K562 (cell line): ENCODE data around the gene CYTH1. TPM values are rescaled to one million over a fixed set of nuclear protein-coding genes. Genes with fewer than 3 reads are reported as not detected.

Source experiments
- CBFA2T2 ChIP-seq: fragments of 450-650 bp; conservative IDR thresholded peaks from 2 replicates; pipeline ENCODE4 v1.6.1; 2017; ENCODE audit warnings: mild to moderate bottlenecking
- CC2D1A ChIP-seq: fragments of 450-650 bp; IDR thresholded peaks from 2 replicates; pipeline ENCODE4 v1.6.1; 2017; ENCODE audit warnings: mild to moderate bottlenecking
- E2F3 ChIP-seq: fragments of 250-450 bp; sonication (Bioruptor Pico); IDR thresholded peaks from 2 replicates; pipeline ENCODE4 v1.4.0; 2020; ENCODE audit warnings: mild to moderate bottlenecking
- FOXK2 ChIP-seq, 2 experiments: fragments of 450-650 bp; IDR thresholded peaks in 1 of 2; conservative IDR thresholded peaks in 1 of 2; 2 replicates each; pipeline ENCODE4 v1.6.1; 2016; ENCODE audit warnings: low read depth in 2 of 2, mild to moderate bottlenecking in 1 of 2
- GTF2B ChIP-seq: IDR thresholded peaks from 2 replicates; pipeline ENCODE4 v1.6.1; 2011; ENCODE audit not compliant: insufficient read length; ENCODE audit errors: extremely low read depth
- MBD2 ChIP-seq: sonication (generic); IDR thresholded peaks from 2 replicates; pipeline ENCODE4 v1.6.1; 2016; ENCODE audit warnings: low read depth, borderline replicate concordance
- MEIS2 ChIP-seq: fragments of 450-650 bp; IDR thresholded peaks from 2 replicates; pipeline ENCODE4 v1.6.1; 2014; ENCODE audit warnings: mild to moderate bottlenecking; ENCODE audit not compliant: partially characterized antibody
- MLLT1 ChIP-seq, 2 experiments: fragments of 450-650 bp; IDR thresholded peaks; 2 replicates each; pipeline ENCODE4 v1.6.1; 2016
- MYNN ChIP-seq, 2 experiments: sonication (generic); formaldehyde crosslinking in 1 of 2; IDR thresholded peaks; 2 replicates each; pipeline versions ENCODE4 v1.5.0 to v1.6.1; 2016 to 2020; ENCODE audit warnings: antibody characterized with exemption in 1 of 2, missing genetic modification reagents in 1 of 2
- NR2F6 ChIP-seq: fragments of 450-650 bp; formaldehyde crosslinking; IDR thresholded peaks from 2 replicates; pipeline ENCODE4 v1.4.0; 2020; ENCODE audit warnings: mild to moderate bottlenecking
- NRF1 ChIP-seq, 2 experiments: fragments of 450-650 bp; IDR thresholded peaks in 1 of 2; conservative IDR thresholded peaks in 1 of 2; 2 replicates each; pipeline ENCODE4 v1.6.1; 2014; ENCODE audit warnings: mild to moderate bottlenecking in 2 of 2
- POLR3A ChIP-seq: IDR thresholded peaks from 2 replicates; pipeline ENCODE4 v1.6.1; 2011; ENCODE audit warnings: borderline replicate concordance, mild to moderate bottlenecking, moderate library complexity; ENCODE audit not compliant: insufficient read length, insufficient read depth; ENCODE audit errors: extremely low read depth
- PTBP1 ChIP-seq: fragments of 200-400 bp; formaldehyde crosslinking; IDR thresholded peaks from 2 replicates; pipeline ENCODE4 v1.6.1; 2017; ENCODE audit warnings: low read depth, low read length
- RBBP5 ChIP-seq: fragments of 200-600 bp; sonication (generic); IDR thresholded peaks from 2 replicates; pipeline ENCODE4 v1.6.1; 2012; ENCODE audit warnings: borderline replicate concordance, mild to moderate bottlenecking, low read length, control low read depth, inconsistent platforms; ENCODE audit not compliant: insufficient read depth, poor library complexity, severe bottlenecking
- RFX7 ChIP-seq: fragments of 250-450 bp; sonication (Bioruptor Pico); IDR thresholded peaks from 2 replicates; pipeline ENCODE4 v1.5.1; 2021; ENCODE audit warnings: mild to moderate bottlenecking
- SOX6 ChIP-seq: fragments of 450-650 bp; IDR thresholded peaks from 2 replicates; pipeline ENCODE4 v1.6.1; 2014; ENCODE audit warnings: mild to moderate bottlenecking
- TEAD4 ChIP-seq, 2 experiments: sonication (generic) in 1 of 2; formaldehyde crosslinking in 1 of 2; IDR thresholded peaks; 2 replicates each; pipeline versions ENCODE4 v1.6.1 to v1.8.0; 2012 to 2022; ENCODE audit warnings: borderline replicate concordance in 1 of 2, inconsistent platforms in 1 of 2, low read length in 1 of 2, mild to moderate bottlenecking in 1 of 2, missing genetic modification reagents in 1 of 2
- U2AF1 ChIP-seq: fragments of 200-400 bp; formaldehyde crosslinking; optimal IDR thresholded peaks from 2 replicates; pipeline ENCODE3; 2017; ENCODE audit warnings: mild to moderate bottlenecking, low read depth, low read length, moderate library complexity
- polyA plus RNA-seq, 8 experiments: library from polyadenylated mRNA; depleted of rRNA in 4 of 8; stranded (reverse) in 5 of 8; unstranded in 3 of 8; fragments of >200 nt; fragmentation: Nextera tagmentation in 2 of 8; fragmentation: Illumina TruSeq in 1 of 8; extraction: Ambion mirVana in 2 of 8; extraction: Trizol in 1 of 8; gene quantifications; 2 replicates each; pipeline versions ENCODE4 v1.2.1 to v1.2.3, GENCODE V29; 2011 to 2014; ENCODE audit warnings: inconsistent platforms in 1 of 8, missing spikeins in 1 of 8
- total RNA-seq, 7 experiments: library from RNA; depleted of rRNA in 6 of 7; stranded (reverse); fragments of >200 nt in 6 of 7; fragmentation: Illumina TruSeq in 2 of 7; extraction: Trizol in 2 of 7; gene quantifications; 2 replicates each; pipeline versions ENCODE4 v1.2.1 to v1.2.3, GENCODE V29; 2011 to 2021; ENCODE audit warnings: low replicate concordance in 1 of 7

The CYTH1 gene
- total and polyA plus RNA-seq, 9 of the 15 experiments (the other 6 are each of a cell fraction or from before 2014, with no cell fraction given), result 0.52 to 27.7 (median 16.8) TPM

DNA sequence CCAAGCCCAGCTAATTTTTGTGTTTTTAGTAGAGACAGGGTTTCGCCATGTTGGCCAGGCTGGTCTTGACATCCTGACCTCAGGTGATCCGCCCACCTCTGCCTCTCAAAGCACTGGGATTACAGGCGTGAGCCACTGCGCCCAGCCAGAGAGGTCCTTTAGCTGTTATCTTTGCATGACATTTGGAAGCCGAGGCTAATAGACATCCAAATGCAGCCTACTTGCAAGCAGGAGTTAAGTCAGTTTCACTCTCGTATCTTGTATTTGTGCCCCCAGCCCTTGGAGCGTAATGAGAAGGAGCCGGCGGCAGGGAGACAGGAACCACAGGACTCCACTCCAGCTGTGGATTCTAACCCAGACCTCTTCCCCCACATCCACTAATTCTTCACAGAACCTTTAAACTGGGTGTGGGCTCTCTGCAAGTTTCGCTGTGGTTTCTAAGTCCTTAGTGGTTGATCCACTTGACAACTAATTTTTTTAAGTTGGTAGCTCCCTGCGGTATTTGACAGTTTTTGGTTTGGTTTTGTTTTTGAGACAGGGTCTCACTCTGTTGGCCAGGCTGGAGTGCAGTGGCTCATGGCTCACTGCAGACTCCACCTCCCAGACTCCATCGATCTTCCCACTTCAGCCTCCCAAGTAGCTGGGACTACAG, 3.1 kb upstream of the CYTH1 start (continued):
- TF ChIP-seq GTF2B, result no peak
- TF ChIP-seq SOX6, result 0 out of 2 replicates have a peak, but pooled peaks have one; percentile 34
- no peak for TF ChIP-seq POLR3A
- TF ChIP-seq MLLT1 (IDR thresholded peaks at IDR 0.05), result no peak
- no peak for TF ChIP-seq E2F3
- no peak for TF ChIP-seq MBD2
- no peak for TF ChIP-seq NR2F6
- no peak for TF ChIP-seq MYNN (IDR thresholded peaks at IDR 0.05)
- TF ChIP-seq MYNN (CRISPR knock-in tag; IDR thresholded peaks at IDR 0.05), result no peak
- TF ChIP-seq FOXK2 (conservative IDR thresholded peaks at IDR 0.05 in 1 of 2, IDR thresholded peaks at IDR 0.05 in 1 of 2; ENCODE audit: low read depth in 2 of 2), result 0 out of 4 replicates have a peak, but pooled peaks of 1 of the 2 experiments have one; percentile 14
- no peak for TF ChIP-seq CC2D1A
- TF ChIP-seq PTBP1, result no peak
- peak; percentile 11 for TF ChIP-seq MEIS2
- peak; percentile 81 for TF ChIP-seq TEAD4 (IDR thresholded peaks at IDR 0.05; ENCODE audit: low read length)
- no peak for TF ChIP-seq TEAD4 (CRISPR knock-in tag; IDR thresholded peaks at IDR 0.05; ENCODE audit: borderline replicate concordance)
- no peak for TF ChIP-seq RFX7 (CRISPR knock-in tag)
- peak; percentile 86 for TF ChIP-seq CBFA2T2
- TF ChIP-seq RBBP5, result peak; percentile 23
- peak in 1 of 2 experiments; percentile 15; a peak in 1 of 4 replicates for TF ChIP-seq NRF1 (conservative IDR thresholded peaks at IDR 0.05 in 1 of 2, IDR thresholded peaks at IDR 0.05 in 1 of 2)
- TF ChIP-seq U2AF1, result no peak
